ENCODE measurements around the gene CASK. TPM values are rescaled to one million over a fixed set of nuclear protein-coding genes. Genes with fewer than 3 reads are reported as not detected.
A peak's percentile ranks its signal among the peaks of the same experiment; 100 is the strongest.

Gene CASK
- total and polyA plus RNA-seq, 10 donors: 4.7 to 63.7 (median 42.8) TPM

- Histone ChIP-seq H3K4me3 (no peak overlapping the region), H3K9me3 (peaks cover 0 to 6% (median 0%) of the 10 kb centered on the region in 8 donors), H3K27ac (no peak overlapping the region), H3K36me3 (no peaks in the 10 kb centered on the region), H3K4me1 (no peaks in the 10 kb centered on the region), H3K27me3 (replicated peaks in 1 of 7) (no peaks in the 10 kb centered on the region)
- WGBS, 5 donors: 76 to 93% (median 87%) methylated on average over 5 of the region's 5 CpGs
- intact Hi-C loops (cut with DNase I; ENCODE audit: low total_unique reads): no loop called here
- no peak for DNase-seq
- TF ChIP-seq POLR2AphosphoS5 (IDR thresholded peaks at IDR 0.05) (no peak), CTCF (IDR thresholded peaks at IDR 0.05 in 8 of 11, conservative IDR thresholded peaks at IDR 0.05 in 3 of 11) (no peak), POLR2A (IDR thresholded peaks at IDR 0.05) (no peak)
Observed at GRCh38 chrX:41482154-41482850, 441.1 kb downstream of the CASK start.

GRCh38 chrX:41481264-41482109 is 441.9 kb downstream of the CASK start:
- DNase-seq: no peak
- Histone ChIP-seq H3K9me3 (peaks cover 0 to 6% (median 0%) of the 10 kb centered on the region in 8 donors), H3K27ac (no peak overlapping the region), H3K27me3 (replicated peaks in 1 of 7) (no peaks in the 10 kb centered on the region), H3K36me3 (no peaks in the 10 kb centered on the region), H3K4me3 (no peak overlapping the region), H3K4me1 (no peaks in the 10 kb centered on the region)
- 71 to 88% (median 81%) methylated on average over 5 to 6 of the region's 6 CpGs for WGBS, 5 donors
- intact Hi-C loops (cut with DNase I; ENCODE audit: low total_unique reads): no loop called here
- TF ChIP-seq CTCF (IDR thresholded peaks at IDR 0.05 in 8 of 11, conservative IDR thresholded peaks at IDR 0.05 in 3 of 11) (peak in 8 of 11 experiments; percentile 5 to 56 (median 36)), POLR2AphosphoS5 (IDR thresholded peaks at IDR 0.05) (no peak)

- no peak overlapping the region for H3K4me3 ChIP-seq
- no peak overlapping the region for H3K27ac ChIP-seq
- TF ChIP-seq POLR2A (IDR thresholded peaks at IDR 0.05) (no peak), CTCF (IDR thresholded peaks at IDR 0.05 in 8 of 11, conservative IDR thresholded peaks at IDR 0.05 in 3 of 11) (no peak), POLR2AphosphoS5 (IDR thresholded peaks at IDR 0.05) (no peak)
- peaks cover 0 to 6% (median 0%) of the 10 kb centered on the region in 8 donors for H3K9me3 ChIP-seq
- DNase-seq: no peak
- H3K27me3 ChIP-seq (replicated peaks in 1 of 7): no peaks in the 10 kb centered on the region
- intact Hi-C loops (cut with DNase I; ENCODE audit: low total_unique reads): no loop called here
- H3K36me3 ChIP-seq: no peaks in the 10 kb centered on the region
- H3K4me1 ChIP-seq: no peaks in the 10 kb centered on the region
- WGBS, 5 donors: 82 to 93% (median 89%) methylated on average over 13 of the region's 13 CpGs
Observed at GRCh38 chrX:41480508-41481260, 442.7 kb downstream of the CASK start.
